Measurements from ENCODE around the gene SPDYA.

SPDYA gene

GRCh38 chr2:28828382-28828781 lies 17.7 kb downstream of the SPDYA start:
- no peak for DNase-seq (ENCODE audit: low read depth)

- no peak for DNase-seq (ENCODE audit: low read depth)
Measured at GRCh38 chr2:28833740-28834470, 23.3 kb downstream of the SPDYA start.

GRCh38 chr2:28835781-28836180 lies 25.1 kb downstream of the SPDYA start:
- no peak for DNase-seq (ENCODE audit: low read depth)

GRCh38 chr2:28838971-28839370 lies 28.3 kb downstream of the SPDYA start:
- no peak for DNase-seq (ENCODE audit: low read depth)

GRCh38 chr2:28842042-28842441 lies 31.4 kb downstream of the SPDYA start:
- DNase-seq (ENCODE audit: low read depth) = no peak

- DNase-seq (ENCODE audit: low read depth) = no peak
Measured at GRCh38 chr2:28855193-28855592, 44.6 kb downstream of the SPDYA start.

- no peak for DNase-seq (ENCODE audit: low read depth)
Measured at GRCh38 chr2:28855977-28856376, 45.3 kb downstream of the SPDYA start.

- no peak for DNase-seq (ENCODE audit: low read depth)
Measured at GRCh38 chr2:28868611-28869010, 58.0 kb downstream of the SPDYA start.

GRCh38 chr2:28869494-28870145 lies 59.0 kb downstream of the SPDYA start:
- no peak for DNase-seq (ENCODE audit: low read depth)

- peak; percentile 96 for DNase-seq (ENCODE audit: low read depth)
Measured at GRCh38 chr2:28870146-28870891, 59.7 kb downstream of the SPDYA start, which contains the start of gene TRMT61B. TSS of gene TRMT61B (minus strand) at chr2:28870309. CDS start at chr2:28870277, 32 bp downstream.

GRCh38 chr2:28871620-28872019 lies 61.0 kb downstream of the SPDYA start:
- no peak for DNase-seq (ENCODE audit: low read depth)

- no peak for DNase-seq (ENCODE audit: low read depth)
Measured at GRCh38 chr2:28880193-28880592, 69.6 kb downstream of the SPDYA start.

- no peak for DNase-seq (ENCODE audit: low read depth)
Measured at GRCh38 chr2:28893488-28893887, 82.9 kb downstream of the SPDYA start.

GRCh38 chr2:28894470-28895188 lies 84.0 kb downstream of the SPDYA start, which contains the start of gene WDR43:
TSS of gene WDR43 (plus strand) at chr2:28894667. CDS start at chr2:28894699, 32 bp downstream.
- peak; percentile 92 for DNase-seq (ENCODE audit: low read depth)

- DNase-seq (ENCODE audit: low read depth) = no peak
Measured at GRCh38 chr2:28895189-28895893, 84.7 kb downstream of the SPDYA start.

GRCh38 chr2:28896906-28897305 lies 86.3 kb downstream of the SPDYA start:
- no peak for DNase-seq (ENCODE audit: low read depth)

GRCh38 chr2:28898048-28898447 lies 87.4 kb downstream of the SPDYA start:
- DNase-seq (ENCODE audit: low read depth) = no peak
